Measurements from ENCODE around the gene ZNF224.
A peak's percentile ranks its signal among the peaks of the same experiment; 100 is the strongest.
"Not testable (repeated sequence)": the region's sequence is repeated elsewhere in the genome, so short reads cannot be mapped to it uniquely, and the experiment has no call there.

The ZNF224 gene

DNA sequence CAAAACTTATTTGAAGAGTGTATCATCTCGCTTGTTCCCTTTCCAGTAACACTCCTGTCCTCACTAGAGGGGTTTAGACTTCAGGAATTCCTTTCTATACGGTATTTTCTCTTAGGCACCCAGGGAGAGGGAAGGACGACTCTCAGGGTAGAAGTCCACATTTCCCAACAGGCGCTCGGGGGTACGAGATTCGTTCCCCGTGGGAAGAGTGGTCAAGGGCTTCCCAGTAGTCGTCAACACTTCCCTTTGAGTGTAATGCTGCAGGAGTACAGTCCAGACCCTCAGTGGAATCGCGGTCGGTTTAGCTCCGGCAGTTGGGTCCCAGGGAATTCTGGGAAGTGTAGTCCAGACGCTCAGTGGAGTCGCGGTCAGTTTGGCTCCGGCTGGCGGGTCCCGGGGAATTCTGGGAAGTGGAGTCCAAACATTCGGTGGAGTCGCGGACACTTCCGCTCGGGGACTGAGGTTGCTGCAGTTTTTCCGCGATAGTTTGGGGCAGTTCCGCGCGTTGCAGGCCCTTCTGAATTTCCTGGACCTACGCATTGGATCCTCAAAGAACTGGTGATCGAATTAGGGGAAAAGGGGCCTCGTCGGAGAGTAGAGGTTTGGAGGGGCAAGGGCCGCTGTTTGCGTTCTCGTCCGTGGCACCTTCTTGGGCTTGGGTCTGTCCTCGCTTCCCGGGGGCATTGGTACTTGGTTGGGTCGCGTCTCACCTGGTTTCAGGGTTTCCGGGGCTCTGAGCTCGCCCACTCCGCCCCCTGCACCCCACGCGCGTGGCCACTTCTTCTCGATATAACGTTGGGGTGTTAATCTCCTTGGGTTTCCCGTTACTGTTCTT lies at the start of gene ZNF224:
TSS of gene ZNF224 (plus strand) at position 431 of the 835 bp plus-strand sequence. CDS start 3,513 bp downstream, outside the sequence.
- peak; percentile 97 for DNase-seq

- peak; percentile 52 for DNase-seq
Observed at GRCh38 chr19:44050740-44051649, 43.2 kb upstream of the ZNF224 start.

- peak; percentile 96 for DNase-seq
Observed at GRCh38 chr19:44051650-44052402, 42.3 kb upstream of the ZNF224 start, which contains the start of gene ZNF223. ZNF223 (plus strand) TSS chr19:44052036; CDS start chr19:44055177, 3,141 bp downstream.

GRCh38 chr19:44055870-44056269 lies 38.3 kb upstream of the ZNF224 start:
- DNase-seq = no peak

DNA sequence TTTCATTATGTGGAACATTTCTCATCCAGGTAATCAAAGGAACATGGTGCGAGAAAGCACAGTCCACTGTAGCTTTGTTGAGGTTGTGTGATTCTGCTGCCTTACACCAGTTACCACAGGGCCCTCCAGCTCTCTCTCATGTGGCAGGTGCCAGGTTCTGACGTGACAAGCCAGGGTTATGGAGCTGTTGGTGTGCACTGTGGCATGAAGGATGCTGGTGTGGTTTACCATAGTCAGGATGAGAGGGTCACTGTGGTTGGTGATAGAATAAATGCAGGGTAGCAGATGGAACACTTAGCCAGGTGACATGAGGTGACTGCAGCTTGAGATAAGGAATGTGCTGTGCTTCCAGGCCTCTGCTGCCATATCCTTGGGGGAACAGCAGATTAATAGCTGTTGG lies 34.9 kb upstream of the ZNF224 start:
- no peak for DNase-seq

DNA sequence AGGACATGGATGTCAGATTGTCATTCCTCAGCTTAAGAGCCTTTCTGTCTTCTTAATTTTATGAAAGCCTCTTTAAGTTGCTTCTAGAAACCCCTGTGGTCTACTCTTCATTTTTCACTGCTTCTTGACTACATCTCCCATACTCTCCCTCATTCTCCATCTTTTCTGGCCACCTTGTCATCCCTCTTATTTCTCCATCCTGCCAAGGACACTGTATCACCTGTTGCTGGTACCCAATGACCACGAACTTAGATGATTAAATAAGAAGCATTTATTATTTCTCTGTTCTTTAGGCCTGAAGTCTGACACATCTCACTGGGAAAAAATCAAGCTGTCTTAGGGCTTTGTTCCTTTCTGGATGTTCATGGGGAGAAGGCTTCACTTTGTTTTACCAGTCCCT lies 33.1 kb upstream of the ZNF224 start:
- no peak for DNase-seq

GRCh38 chr19:44066305-44066704 lies 27.9 kb upstream of the ZNF224 start:
- no peak for DNase-seq

- no peak for DNase-seq
Observed at GRCh38 chr19:44069415-44069814, 24.7 kb upstream of the ZNF224 start.

DNA sequence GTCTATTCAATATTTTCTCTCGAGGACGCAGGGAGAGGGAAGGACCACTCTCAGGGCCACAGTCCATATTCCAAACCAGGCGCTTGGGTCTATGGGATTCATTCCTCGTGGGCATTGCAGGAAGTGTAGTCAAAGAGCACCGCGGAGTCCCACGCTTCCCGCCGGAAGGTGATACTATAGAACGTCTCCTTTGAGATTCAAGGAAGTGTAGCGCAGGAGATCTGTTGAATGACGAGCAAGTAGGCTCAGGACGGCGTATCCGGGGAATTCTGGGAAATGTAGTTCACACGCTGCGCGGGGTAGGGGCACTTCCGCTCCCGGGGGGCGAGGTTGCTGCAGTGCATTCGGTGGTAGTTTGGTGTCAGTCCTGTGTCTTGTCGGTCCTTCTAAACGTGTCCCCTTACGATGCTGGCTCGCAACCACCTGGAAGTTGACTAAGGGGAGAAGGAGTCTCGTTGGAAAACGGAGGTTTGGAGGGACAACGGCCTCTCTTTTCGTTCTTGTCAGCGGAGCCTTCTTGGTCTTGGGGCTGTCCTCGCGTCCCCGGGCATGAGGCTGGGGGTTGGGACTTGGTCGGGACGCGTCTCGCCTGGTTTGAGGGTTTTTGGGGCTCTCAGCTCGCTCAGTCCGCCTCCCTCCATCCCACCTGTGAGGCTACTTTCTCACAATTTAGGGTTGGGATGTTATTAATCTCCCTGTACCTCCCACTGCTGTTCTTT lies 22.2 kb upstream of the ZNF224 start, which contains the start of gene ZNF284:
TSS of gene ZNF284 (plus strand) at position 336 of the 719 bp plus-strand sequence. CDS start 4,231 bp downstream, outside the sequence.
- DNase-seq = peak; percentile 96

GRCh38 chr19:44072543-44073401 lies 21.4 kb upstream of the ZNF224 start:
- peak; percentile 22 for DNase-seq

GRCh38 chr19:44076325-44076724 lies 17.8 kb upstream of the ZNF224 start:
- DNase-seq = no peak

GRCh38 chr19:44092108-44092507 lies 2.1 kb upstream of the ZNF224 start:
- no peak for DNase-seq

- DNase-seq = no peak
Observed at GRCh38 chr19:44107751-44108150, 13.6 kb downstream of the ZNF224 start.

GRCh38 chr19:44109458-44109857 lies 15.3 kb downstream of the ZNF224 start:
- no peak for DNase-seq

DNA sequence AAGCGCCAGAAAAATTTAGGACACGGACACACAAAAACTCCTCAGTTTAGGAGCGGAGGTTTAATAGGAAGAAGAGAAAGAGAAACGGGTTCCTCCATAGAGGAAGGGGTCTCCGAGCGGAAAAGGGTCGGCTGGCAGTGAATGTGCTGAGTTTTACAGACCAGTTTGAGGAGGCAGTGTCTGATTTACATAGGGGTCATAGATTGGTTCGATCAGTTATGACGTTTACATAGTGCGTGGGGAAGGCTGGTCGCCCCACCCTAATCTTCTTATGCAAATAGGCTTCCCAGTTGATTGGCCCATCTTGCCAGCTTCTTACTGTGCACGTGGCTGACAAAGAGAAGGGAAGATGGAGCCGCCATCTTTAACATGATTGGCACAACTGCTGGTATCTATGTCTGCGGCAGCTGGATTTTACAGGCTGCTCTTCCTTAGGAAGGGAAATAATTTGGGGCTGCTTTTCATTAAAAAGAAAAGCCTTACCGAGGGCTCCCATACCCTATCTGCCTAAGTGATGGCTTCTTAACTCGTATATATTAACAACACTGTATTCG lies 17.8 kb downstream of the ZNF224 start:
- DNase-seq = peak; percentile 89

GRCh38 chr19:44112802-44113137 lies 18.6 kb downstream of the ZNF224 start:
- no peak for DNase-seq

GRCh38 chr19:44113138-44113783 lies 19.1 kb downstream of the ZNF224 start, which contains the start of gene ZNF225:
ZNF225 (plus strand) TSS chr19:44113399; CDS start chr19:44115828, 2,429 bp downstream.
- DNase-seq = peak; percentile 99

- DNase-seq = peak; percentile 24
Observed at GRCh38 chr19:44113784-44114390, 19.7 kb downstream of the ZNF224 start.

- not testable (repeated sequence) for DNase-seq
Observed at GRCh38 chr19:44121162-44121561, 27.0 kb downstream of the ZNF224 start.

DNA sequence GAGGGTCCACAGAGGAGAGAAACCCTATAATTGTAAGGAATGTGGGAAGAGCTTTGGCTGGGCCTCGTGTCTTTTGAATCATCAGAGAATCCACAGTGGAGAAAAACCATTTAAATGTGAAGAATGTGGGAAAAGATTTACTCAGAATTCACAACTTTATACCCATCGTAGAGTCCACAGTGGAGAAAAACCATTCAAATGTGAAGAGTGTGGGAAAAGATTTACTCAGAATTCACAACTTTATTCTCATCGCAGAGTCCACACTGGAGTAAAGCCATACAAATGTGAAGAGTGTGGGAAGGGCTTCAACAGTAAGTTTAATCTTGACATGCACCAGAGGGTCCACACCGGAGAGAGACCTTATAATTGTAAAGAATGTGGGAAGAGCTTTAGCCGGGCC lies 37.8 kb downstream of the ZNF224 start:
- no peak for DNase-seq

All from hematopoietic multipotent progenitor cell treated with erythropoietin and hydrocortisone succinate and interleukin-3 and kit ligand, for 4 days (in vitro differentiated cells).